ENCODE results near the gene GKN2.

GKN2 gene

GRCh38 chr2:68992341-68992740 is 39.6 kb upstream of the GKN2 start (continued):
- TF ChIP-seq ATF2 (tag by site-specific recombination; IDR thresholded peaks at IDR 0.05; ENCODE audit: low read depth) (no peak), ZFP3 (tag by site-specific recombination; IDR thresholded peaks at IDR 0.05; ENCODE audit: low read depth) (no peak), ZBTB26 (tag by site-specific recombination; optimal IDR thresholded peaks at IDR 0.05) (no peak), ZFHX2 (tag by site-specific recombination; conservative IDR thresholded peaks at IDR 0.05) (no peak), HOXD13 (CRISPR knock-in tag; IDR thresholded peaks at IDR 0.05; ENCODE audit: borderline replicate concordance) (no peak), ZNF510 (tag by site-specific recombination; IDR thresholded peaks at IDR 0.05; ENCODE audit: insufficient replicate concordance) (no peak), OSR2 (tag by site-specific recombination; IDR thresholded peaks at IDR 0.05) (no peak), ZIC2 (tag by site-specific recombination; IDR thresholded peaks at IDR 0.05) (no peak), YY2 (tag by site-specific recombination; IDR thresholded peaks at IDR 0.05) (no peak), ZNF433 (tag by site-specific recombination; IDR thresholded peaks at IDR 0.05; ENCODE audit: low read depth) (no peak), ZBTB1 (tag by site-specific recombination; IDR thresholded peaks at IDR 0.05) (no peak), HOXA7 (CRISPR knock-in tag; IDR thresholded peaks at IDR 0.05; ENCODE audit: borderline replicate concordance) (no peak)

- TF ChIP-seq ZNF398 (tag by site-specific recombination; IDR thresholded peaks at IDR 0.05) (no peak), OVOL3 (tag by site-specific recombination; IDR thresholded peaks at IDR 0.05) (no peak), ZNF248 (tag by site-specific recombination; IDR thresholded peaks at IDR 0.05) (no peak), ZNF843 (tag by site-specific recombination; IDR thresholded peaks at IDR 0.05) (no peak), ZNF501 (tag by site-specific recombination; IDR thresholded peaks at IDR 0.05) (no peak), ZNF24 (tag by site-specific recombination; IDR thresholded peaks at IDR 0.05) (no peak), YY2 (tag by site-specific recombination; IDR thresholded peaks at IDR 0.05) (no peak), ZNF174 (tag by site-specific recombination; IDR thresholded peaks at IDR 0.05) (no peak), ZNF571 (tag by site-specific recombination; IDR thresholded peaks at IDR 0.05) (no peak), ZNF324 (tag by site-specific recombination; IDR thresholded peaks at IDR 0.05) (no peak), REPIN1 (tag by site-specific recombination; IDR thresholded peaks at IDR 0.05; ENCODE audit: low read depth) (no peak), ZNF792 (tag by site-specific recombination; IDR thresholded peaks at IDR 0.05) (no peak), ZNF791 (tag by site-specific recombination; IDR thresholded peaks at IDR 0.05) (no peak), ZNF777 (tag by site-specific recombination; IDR thresholded peaks at IDR 0.05; ENCODE audit: borderline replicate concordance) (no peak), ZNF510 (tag by site-specific recombination; IDR thresholded peaks at IDR 0.05; ENCODE audit: insufficient replicate concordance) (no peak), HIC1 (tag by site-specific recombination; IDR thresholded peaks at IDR 0.05) (no peak), ZNF518A (tag by site-specific recombination; conservative IDR thresholded peaks at IDR 0.05; ENCODE audit: low read depth) (no peak)
- H3K9me3 ChIP-seq (ENCODE audit: control insufficient read depth, insufficient read depth, low read depth, low read length), result no peaks in the 10 kb centered on the region
- H3K4me1 ChIP-seq (ENCODE audit: control insufficient read depth, insufficient read depth, low read length), result no peaks in the 10 kb centered on the region
- ChIA-PET CTCF (interaction anchor here (0.6 to 1.1 kb wide), 3 partner anchors 23 to 550 kb away, joined by 3 read pairs; no protein-coding TSS in a partner anchor), POLR2A (no interaction called here)
- no peak overlapping the region for H3K4me3 ChIP-seq (ENCODE audit: low read depth, low read length)
- H3K36me3 ChIP-seq (ENCODE audit: control insufficient read depth in 2 of 2, insufficient read depth in 1 of 2, low read length in 2 of 2), result no peaks in the 10 kb centered on the region
- no peak overlapping the region for H3K27ac ChIP-seq (ENCODE audit: extremely low read depth, low read depth, low read length)
Observed at GRCh38 chr2:68989035-68989434, 36.3 kb upstream of the GKN2 start.
